Ureter (tissue), 1 donor: Measurements from ENCODE around the gene NUDT16L1. TPM values are rescaled to one million over a fixed set of nuclear protein-coding genes. Genes with fewer than 3 reads are reported as not detected.
"Not testable (repeated sequence)": the region's sequence is repeated elsewhere in the genome, so short reads cannot be mapped to it uniquely, and the experiment has no call there.

Experiments used
- DNase-seq: peaks from one replicate; pipeline ENCODE4 v3.0.0-alpha.2; 2020; ENCODE audit warnings: low spot score
- total RNA-seq: library from RNA; stranded (reverse); gene quantifications from one replicate; pipeline ENCODE4 v1.2.4, GENCODE V29; 2023
- donor health status: DM: yes; HTN: yes; CAD: no.

Gene NUDT16L1
- total RNA-seq, result 33.1 TPM

DNA sequence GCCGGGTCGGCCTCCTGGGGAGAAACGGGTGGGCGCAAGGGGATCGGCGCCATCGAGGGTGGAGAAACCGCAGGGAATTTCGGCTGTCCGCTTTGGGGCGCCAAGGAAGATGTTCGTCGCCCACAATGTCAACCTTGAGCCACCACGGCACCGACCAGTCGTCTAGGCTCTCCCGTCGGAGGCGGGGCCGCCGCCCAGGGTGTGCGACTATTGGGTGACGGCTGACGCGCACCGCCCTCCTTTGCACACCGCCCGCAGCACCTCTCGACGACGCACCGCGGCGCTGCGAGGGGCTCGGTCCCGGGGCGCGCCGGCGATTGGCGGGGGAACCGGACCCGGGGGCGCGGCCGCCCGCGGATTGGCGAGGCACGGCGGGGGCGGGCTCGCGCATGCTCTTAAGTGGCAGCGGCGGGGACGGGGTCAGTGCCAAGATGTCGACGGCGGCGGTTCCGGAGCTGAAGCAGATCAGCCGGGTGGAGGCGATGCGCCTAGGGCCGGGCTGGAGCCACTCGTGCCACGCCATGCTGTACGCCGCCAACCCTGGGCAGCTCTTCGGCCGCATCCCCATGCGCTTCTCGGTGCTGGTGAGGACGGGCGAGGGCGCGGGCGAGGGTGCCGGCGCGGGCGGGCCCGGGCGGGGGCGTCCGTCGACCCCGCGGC, at the start of gene NUDT16L1:
Gene NUDT16L1 (plus strand): TSS at position 267 of the 660 bp plus-strand sequence. CDS start 165 bp downstream, at position 432.
- peak; percentile 96 for DNase-seq

DNA sequence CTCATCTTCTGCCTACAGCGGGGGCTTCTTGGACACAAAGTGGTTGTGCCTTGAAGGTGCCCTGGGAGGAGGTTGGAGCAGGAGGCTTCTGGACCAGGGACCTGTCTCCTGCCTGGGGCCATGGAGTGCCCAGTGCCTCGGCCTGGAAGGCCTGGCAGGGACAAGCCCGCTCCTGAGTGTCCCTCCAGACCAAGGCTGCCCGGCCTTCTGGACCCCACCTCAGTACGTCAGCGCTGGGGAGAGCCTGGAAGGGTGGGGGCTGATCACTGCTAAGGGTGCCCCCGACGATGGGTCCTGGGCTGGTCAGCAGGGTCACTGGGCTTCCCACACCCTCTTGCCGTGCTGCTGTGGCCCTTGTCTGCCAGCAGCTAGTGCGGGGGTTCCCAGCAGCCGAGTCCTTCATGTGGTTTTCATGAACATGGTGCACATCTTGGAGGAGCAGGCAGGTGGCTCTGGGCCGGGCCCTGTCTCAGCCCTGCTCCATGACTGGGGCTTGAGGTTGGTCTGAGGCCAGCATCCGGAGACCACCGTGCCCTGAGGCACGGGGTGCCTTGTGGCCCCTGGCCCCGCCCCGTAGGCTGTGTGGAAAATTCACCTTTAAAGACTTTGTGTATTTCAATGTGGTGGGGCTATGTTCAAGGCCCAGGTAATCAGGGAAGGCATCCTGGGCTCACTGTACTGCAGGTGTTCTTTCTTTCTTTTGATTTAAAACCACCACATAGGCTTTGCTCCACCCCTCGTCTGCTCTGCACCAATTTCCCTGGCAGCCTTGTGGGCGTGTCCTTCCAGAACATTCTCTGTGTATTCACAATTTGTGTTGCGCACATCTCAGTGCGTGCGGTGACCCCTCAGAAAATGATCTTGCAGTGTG, 46.4 kb upstream of the NUDT16L1 start:
- DNase-seq, result no peak

DNA sequence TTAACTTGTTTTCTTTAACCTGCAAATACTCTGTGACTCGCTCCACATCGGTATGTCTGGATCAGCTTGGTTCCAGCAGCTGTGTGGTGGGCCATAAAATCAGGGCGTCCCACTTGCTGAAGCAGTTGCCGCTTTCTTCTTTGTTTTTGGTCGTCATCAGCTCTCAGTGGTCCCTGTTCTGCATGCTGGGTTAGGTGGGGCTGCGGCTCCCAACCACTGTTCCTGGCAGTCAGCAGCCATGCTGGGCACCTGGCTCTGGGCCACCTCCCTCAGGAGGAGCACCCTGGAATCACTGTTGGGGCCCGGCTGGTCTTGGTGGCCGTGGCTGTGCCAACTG, 45.8 kb upstream of the NUDT16L1 start:
- no peak for DNase-seq

DNA sequence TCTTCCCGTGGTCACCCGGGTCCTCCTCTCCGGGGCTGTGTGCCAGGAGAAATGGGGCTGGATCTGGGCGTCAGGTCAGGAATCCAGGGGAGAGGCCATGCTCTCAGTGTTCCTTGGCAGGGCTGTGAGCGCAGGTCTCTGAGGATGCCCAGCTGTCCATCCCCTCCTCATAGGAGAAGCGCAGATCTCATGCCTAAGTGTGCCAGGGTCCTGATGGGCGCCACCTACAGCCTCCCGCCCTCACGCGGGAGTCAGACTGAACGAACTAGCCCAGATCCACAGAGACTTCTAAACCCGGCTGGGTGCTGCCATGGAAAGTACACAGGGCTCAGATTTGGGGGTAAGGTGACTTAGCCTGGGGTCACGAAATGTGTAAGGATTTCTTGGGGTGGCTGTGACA, 44.4 kb upstream of the NUDT16L1 start:
- DNase-seq, result no peak

DNA sequence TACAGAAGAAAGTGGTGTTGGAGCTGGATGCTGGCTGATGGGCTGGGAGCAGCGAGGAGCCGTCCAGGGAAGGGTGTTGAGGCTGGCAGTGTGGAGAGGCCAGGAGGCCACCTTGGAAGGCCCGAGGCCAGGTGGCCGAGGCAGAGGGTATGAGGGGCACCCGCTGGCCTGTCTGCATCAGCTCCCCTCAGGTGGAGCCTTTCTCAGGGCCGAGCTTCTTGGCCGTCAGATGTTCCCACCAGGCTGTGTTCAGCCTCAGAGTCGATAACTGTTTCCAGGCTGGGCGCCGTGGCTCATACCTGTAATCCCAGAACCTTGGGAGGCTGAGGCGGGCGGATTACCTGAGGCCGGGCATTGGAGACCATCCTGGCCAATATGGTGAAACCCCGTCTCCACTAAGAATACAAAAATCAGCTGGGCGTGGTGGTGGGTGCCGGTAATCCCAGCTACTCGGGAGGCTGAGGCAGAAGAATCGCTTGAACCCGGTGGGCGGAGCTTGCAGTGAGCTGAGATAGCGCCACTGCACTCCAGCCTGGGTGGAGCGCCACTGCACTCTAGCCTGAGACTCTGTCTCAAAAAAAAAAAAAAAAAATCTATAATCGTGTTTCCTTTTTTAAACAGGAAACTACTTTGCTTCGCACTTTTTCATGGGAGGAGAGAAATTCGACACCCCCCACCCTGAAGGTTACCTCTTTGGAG, 43.5 kb upstream of the NUDT16L1 start:
- no peak for DNase-seq

DNA sequence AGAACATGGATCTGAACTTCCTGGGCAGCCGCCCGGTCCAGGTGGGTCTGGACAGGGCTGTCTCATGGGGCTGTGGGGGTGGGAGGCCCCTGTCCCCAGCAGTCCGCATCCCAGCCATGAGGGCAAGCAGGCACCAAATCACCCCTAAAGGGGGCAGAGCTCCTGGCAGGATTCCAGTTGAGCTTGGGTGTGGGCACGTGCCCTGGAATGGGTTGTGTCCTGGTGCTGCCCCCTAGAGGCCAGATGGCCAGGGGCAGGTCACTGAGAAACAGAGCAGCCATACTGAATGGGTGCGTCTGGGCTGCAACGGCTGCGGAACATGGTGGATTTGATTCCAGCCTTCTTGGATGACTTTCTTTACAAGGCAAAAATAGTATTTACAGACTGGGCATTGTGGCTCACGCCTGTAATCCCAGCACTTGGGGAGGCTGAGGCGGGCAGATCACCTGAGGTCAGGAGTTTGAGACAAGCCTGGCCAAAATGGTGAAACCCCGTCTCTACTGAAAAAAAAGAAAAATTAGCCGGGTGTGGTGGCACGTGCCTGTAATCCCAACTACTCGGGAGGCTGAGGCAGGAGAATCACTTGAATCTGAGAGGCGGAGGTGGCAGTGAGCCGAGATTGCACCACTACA, 42.8 kb upstream of the NUDT16L1 start:
- DNase-seq, result not testable (repeated sequence)

DNA sequence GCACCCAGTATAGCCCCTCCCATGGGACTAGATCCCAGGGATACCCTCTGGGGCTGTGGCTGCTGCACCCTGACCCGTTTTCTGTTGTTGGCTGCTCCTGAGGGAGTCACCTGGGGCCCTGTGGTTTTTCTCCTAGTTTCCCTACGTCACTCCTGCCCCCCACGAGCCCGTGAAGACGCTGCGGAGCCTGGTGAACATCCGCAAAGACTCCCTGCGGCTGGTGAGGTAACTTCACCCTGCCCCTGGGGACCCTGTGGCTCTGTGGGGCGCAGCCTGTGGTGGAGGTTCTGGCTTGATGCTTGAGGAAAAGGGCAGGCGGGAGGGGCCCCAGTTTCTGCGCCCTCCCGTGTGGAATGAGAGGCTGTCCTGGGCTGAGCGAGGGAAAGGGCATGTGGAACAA, 41.5 kb upstream of the NUDT16L1 start:
- DNase-seq, result no peak

DNA sequence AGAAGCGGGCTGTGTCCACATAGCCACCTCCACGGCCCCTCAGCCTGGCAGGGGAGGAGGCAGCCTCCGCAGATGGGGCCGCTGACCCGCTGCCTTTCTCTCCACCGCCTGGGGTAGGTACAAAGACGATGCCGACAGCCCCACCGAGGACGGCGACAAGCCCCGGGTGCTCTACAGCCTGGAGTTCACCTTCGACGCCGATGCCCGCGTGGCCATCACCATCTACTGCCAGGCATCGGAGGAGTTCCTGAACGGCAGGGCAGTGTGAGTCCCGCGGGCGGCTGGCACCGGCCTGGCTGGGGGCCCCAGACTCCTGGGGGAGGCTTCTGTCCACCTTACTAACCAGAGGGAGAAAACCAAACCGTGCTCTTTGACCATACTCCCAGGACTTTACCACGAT, 40.8 kb upstream of the NUDT16L1 start:
- DNase-seq, result no peak

DNA sequence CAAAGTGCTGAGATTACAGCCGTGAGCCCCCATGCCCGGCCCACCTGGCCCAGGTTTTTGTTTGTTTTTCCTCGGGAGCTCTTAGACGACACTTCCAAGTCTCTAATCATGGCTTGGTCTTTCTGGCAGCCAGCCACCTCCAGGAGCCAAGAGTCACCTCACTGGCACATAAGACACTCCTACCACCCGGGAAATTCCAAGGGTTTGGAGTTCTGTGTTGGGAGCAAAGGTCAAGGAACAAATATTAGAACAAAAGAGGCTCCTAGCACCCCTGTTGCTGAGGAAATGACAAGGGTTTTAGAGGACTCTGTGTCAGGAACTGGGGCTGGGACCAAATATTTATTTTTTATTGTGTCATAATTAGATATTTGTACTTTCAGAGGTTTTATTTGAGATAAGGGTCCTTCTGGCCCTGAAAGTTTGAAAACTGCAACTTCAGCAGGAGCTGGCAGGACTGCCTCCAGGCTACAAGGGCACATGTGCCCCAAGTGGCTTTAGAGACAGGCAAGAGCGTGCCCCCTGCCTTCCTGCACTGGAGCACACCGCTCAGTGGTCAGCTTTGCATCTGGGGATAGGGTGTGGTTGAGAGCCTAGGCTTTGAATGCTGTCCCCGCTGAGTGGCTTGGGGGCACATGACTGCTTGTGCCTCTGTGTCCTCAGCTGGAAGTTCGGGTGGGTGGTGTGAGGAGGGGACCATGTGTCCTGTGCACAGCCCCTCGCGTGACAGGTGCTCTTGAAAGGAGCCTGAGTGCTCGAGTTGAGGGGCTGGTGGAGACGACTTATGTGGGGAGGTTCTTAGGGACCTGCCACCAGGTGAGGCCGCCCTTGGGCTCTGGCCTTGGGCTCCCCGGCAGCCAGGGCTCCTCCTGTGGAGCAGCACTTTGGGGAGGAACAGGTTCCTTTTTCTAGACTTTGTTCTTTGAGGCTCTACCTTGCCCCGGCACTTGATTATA, 39.1 kb upstream of the NUDT16L1 start:
- no peak for DNase-seq

DNA sequence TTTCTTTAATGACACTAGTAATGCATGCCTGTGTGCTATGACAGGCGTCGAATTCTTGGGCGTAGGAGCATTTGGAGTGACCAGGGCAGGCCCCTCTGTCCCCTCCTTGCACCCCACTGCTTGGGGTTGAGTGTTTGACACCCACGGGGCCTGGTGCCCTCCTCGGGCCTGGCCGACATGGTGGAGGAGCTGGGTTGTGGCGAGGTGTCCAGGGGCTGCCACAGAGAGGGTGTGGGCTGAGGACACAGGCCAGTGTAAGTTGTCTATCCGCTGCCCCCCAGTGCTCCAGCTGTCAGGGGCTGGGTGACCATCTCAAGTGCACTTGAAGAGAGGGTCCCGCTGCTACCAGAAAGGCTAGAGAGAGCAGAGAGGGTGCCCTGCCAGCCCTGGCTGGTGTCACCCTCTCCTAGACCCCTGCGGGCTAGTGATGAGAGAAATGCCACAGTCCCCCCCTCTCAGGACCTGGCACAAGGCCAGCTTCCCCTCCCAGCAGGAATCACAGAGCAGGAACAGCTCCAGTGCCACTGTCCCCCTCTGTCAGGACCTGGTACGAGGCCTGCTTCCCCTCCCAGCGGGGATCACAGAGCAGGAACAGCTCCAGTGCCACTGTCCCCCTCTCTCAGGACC, 38.3 kb upstream of the NUDT16L1 start:
- DNase-seq, result no peak

DNA sequence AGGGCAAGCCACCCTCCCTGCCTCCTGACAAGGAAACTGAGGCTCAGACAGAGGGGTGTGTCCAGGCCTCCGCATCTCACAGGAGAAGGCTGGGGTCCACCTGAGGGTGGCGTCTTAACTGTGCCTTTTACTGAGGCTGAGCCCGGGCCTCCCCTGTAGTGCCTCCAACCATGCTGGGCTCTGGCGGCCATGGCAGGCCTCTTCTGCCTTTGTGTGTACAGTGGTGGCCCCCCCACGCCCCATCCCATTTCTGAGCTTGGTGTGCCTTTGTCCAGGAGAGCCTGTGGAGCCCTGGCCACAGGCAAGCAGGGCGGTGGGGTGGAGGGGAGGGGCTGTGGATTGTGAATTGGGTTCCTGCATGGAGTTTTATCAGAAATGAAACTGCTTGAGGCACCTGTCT, 37.6 kb upstream of the NUDT16L1 start:
- no peak for DNase-seq

DNA sequence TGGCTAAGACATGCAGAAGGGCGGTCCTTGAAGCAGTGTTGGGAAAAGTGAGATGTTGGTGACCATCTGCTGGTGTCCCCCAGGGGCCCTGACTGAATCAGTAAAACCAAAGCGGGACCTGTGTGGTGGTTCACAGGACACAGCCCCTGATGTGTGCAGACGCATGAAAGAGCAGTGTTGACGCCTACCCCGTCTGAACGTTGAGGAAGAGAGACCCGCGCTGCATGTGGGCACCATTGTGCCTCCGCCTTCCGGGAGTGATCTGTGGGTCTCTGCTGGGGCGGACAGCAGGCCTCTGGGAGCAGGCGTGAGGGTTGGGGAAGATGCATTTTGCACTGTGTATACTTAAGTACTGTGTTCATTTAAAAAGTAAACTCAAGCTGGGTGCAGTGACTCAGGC, 37.1 kb upstream of the NUDT16L1 start:
- DNase-seq, result no peak

DNA sequence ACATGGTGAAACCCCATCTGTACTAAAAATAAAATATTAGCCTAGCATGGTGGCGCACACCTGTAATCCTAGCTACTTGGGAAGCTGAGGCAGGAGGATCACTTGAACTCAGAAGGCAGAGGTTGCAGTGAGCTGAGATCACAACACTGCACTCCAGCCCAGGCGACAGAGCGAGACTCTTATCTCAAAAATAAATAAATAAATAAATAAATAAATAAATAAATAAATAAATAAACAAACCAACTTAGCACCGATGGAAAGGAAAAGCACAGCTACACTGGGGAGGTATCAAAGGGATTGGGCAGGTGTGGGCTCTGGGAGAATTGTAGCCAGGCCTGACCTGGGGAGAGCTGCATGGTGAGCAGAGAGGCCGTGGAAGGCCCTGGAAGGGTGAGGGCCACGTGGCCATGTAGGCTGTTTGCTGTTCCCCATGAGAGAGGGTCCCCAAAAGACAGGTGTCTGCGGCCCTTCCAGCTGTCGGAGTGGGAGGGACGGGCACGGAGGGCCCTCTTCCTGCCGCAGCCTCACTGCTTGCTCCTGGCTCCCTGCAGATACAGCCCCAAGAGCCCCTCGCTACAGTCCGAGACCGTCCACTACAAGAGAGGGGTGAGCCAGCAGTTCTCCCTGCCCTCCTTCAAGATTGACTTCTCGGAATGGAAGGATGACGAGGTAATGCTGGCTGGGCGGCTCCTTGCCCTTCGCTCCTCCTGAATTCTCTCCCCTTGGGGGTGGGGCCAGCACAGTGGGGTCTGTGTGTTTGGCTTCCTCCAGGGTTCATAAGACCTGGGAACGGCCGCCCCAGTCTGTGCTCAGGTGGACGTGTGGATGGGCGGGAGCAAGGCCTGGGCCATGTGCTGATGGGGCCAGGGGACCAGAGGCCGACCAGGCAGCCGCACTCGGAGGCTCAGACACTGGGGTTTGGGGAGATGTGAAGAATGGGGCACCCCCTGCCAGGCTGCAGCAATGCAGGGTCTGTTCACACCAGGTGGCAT, 36.4 kb upstream of the NUDT16L1 start:
- DNase-seq, result no peak

DNA sequence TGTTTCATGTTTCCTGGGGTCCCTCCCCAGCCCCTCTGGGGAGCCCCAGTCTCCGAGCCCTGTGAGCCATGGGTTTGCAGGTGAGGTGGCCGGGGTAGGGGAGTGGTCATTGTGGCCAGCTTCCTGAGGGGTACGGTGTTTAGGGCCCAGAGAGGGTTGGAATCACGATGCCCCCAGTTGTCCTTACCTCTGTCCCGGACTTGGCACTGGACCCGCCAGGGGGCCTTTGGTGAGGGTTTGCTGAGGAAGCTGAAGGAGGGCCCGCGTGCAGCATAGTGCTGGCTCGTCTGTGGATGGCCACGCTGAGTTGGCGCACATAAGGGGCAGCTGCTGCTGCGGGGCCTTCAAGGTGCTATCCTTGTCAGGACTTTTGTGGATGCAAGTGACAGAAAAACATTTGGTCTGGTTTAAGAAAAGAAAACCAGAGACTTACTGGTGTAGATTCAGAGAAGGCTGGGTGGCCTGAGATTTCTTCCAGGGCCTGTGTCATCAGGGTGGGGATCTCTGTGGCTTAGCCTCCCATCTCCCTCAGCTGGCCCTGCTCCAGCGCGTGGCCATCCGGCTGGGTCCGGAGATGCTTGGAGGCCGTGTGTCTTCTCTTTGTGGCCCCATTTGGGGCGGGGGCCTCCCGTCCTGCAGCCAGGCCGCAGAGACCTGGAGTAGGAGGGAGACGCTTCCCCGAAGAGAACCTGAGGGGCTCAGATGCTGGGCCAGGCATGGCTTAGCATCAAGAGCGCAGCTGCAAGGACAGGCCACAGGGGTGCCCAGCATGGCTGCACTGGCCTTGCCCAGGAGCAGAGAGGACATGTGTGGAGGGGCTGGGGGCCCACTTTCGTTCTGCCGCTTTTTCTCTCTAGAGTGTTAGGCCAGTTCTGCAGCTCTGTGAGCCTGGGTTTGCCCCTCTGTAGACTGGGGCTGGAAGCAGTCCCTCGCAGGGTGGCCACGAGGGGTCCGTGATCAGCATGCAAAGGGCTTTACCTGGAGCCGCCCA, 33.7 kb upstream of the NUDT16L1 start:
- DNase-seq, result no peak

DNA sequence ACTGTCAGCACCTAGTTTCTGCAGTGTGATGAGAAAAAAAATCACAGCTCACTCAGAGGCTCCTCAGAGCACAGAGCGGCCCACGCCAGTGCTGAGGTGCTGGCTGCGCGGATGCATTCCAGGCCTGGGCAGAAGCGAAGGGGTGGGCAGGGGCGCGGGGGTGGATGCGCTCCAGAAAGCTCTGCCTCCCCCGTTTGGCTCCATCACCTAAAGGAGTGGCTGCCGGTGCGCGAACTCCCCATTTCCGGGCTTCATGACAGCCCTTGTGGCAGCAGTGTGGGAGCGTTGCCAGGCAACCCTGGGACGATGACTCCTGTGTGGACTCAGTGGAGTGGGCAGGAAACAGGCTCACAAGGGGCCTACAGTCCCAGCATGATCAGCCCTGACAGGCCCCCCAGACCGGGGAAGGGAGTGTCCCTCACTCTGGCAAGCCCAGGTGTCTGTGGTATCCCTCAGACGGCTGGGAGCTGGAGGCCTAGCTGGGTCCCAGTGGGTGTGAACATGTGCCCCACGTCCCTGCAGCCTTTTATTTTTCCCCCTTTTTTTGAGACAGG, 32.8 kb upstream of the NUDT16L1 start:
- DNase-seq, result no peak

DNA sequence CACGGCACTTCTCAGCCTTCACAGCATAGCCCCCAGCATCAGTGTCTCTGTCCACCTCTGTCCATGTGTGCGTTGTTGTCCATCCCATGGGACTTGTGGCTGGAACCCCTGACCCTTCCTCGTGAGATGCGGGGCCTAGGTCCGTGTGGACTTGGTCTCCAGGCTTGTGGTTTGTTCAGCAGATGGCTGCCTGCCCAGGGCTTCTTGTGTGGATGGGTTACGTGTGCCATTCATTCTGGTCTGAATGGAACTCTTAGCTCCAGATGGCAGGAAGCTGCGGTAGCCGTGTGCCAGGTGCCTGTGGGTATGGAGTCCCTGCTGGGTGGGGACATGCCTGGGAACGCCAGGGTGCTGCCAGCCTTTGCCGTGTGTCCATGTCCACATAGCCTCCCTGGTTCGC, 31.7 kb upstream of the NUDT16L1 start:
- DNase-seq, result no peak

DNA sequence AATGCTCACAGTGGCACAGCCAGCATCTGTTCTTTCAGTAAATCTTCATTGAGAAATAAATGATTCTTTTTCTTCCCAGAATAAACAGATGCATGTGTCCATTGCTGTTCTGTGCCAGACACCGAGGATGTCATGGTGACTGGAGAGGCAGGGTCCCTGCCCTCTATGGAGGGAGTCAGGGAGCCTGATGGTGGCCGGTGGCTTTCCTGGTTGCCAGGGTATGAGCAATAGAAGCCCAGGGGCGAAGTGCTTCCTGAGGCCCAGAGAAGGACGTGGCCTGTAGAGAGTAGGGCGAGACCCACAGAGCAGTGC, 29.9 kb upstream of the NUDT16L1 start:
- no peak for DNase-seq
